ENCODE results near the gene FNTB. TPM values are rescaled to one million over a fixed set of nuclear protein-coding genes. Genes with fewer than 3 reads are reported as not detected.

Gene FNTB
- total and polyA plus RNA-seq, 3 donors from 2014 or later: 43.2 to 68.1 (median 52.5) TPM

GRCh38 chr14:65002586-65003210 is 16.0 kb downstream of the FNTB start:
- H3K4me1 ChIP-seq: no peaks in the 10 kb centered on the region
- no peak overlapping the region for H3K4me3 ChIP-seq
- 84 to 87% methylated on average over 6 of the region's 6 CpGs for WGBS, 2 donors
- no peak for DNase-seq
- H3K27me3 ChIP-seq: no peaks in the 10 kb centered on the region
- H3K27ac ChIP-seq: no peak overlapping the region
- no peaks in the 10 kb centered on the region for H3K36me3 ChIP-seq (ENCODE audit: low read depth, missing control alignments)
- intact Hi-C loops (cut with DNase I; ENCODE audit: low total_unique reads): no loop called here
- H3K9me3 ChIP-seq: no peaks in the 10 kb centered on the region
- TF ChIP-seq POLR2A (IDR thresholded peaks at IDR 0.05) (no peak), CTCF (IDR thresholded peaks at IDR 0.05) (no peak)

DNA sequence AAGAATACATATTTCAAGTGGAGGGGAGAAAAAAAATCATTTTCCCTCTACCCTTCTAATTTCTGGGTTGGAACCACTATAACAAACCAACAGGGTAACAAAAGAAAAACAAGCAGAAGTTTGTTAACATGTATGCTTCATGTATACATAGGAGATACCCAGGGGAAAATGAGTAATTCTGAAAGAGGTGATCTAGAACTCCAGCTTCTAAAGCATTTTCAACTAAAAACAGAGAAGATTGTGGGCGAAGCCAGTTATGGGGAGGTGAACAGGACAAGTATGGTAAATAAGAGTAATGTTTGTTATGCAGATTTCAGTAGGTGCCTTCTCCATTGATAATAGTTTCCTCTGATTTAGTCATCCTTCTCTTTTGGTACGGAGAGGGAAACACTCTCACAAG is 16.7 kb downstream of the FNTB start:
- Histone ChIP-seq H3K27me3 (no peaks in the 10 kb centered on the region), H3K4me3 (no peak overlapping the region), H3K9me3 (no peaks in the 10 kb centered on the region), H3K36me3 (ENCODE audit: low read depth, missing control alignments) (no peaks in the 10 kb centered on the region), H3K4me1 (no peaks in the 10 kb centered on the region), H3K27ac (no peak overlapping the region)
- TF ChIP-seq POLR2A (IDR thresholded peaks at IDR 0.05) (no peak), CTCF (IDR thresholded peaks at IDR 0.05) (no peak)
- 88 to 97% methylated on average over 2 of the region's 2 CpGs for WGBS, 2 donors
- intact Hi-C loops (cut with DNase I; ENCODE audit: low total_unique reads): no loop called here
- DNase-seq: no peak

- WGBS, 2 donors: 93 to 94% methylated on average over 6 of the region's 6 CpGs
- H3K9me3 ChIP-seq: no peaks in the 10 kb centered on the region
Measured at GRCh38 chr14:65006261-65006721, 19.6 kb downstream of the FNTB start.

DNA sequence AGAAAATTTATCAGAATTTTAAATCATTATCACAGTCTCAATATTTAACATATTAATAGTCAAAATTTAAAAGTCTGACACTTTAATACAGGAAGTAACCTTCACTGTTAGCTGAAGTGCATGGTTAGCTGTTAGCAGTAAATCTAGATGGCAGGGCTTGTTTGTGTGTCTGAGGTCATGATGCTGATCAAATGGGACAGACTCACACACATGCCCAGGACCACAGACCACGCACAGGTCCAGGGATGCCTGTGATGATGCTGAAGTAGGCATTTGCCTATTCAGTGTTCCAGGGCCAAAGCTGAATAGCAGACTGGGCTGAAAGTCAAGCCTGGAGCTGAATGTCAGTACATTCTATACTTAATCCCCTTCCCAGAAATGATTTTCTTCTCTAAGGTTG is 20.5 kb downstream of the FNTB start:
- H3K36me3 ChIP-seq (ENCODE audit: low read depth, missing control alignments): no peaks in the 10 kb centered on the region
- H3K4me3 ChIP-seq: no peak overlapping the region
- H3K27ac ChIP-seq: no peak overlapping the region
- intact Hi-C loops (cut with DNase I; ENCODE audit: low total_unique reads): no loop called here
- H3K9me3 ChIP-seq: no peaks in the 10 kb centered on the region
- H3K4me1 ChIP-seq: peaks cover 9% of the 10 kb centered on the region
- TF ChIP-seq POLR2A (IDR thresholded peaks at IDR 0.05): no peak
- TF ChIP-seq CTCF (IDR thresholded peaks at IDR 0.05): no peak
- H3K27me3 ChIP-seq: no peaks in the 10 kb centered on the region
- DNase-seq: no peak
- WGBS, 2 donors: 96 to 100% methylated on average over 1 of the region's 1 CpG

More at GRCh38 chr14:65006261-65006721, 19.6 kb downstream of the FNTB start:
- Histone ChIP-seq H3K27ac (no peak overlapping the region), H3K4me3 (no peak overlapping the region), H3K4me1 (no peaks in the 10 kb centered on the region), H3K27me3 (no peaks in the 10 kb centered on the region), H3K36me3 (ENCODE audit: low read depth, missing control alignments) (no peaks in the 10 kb centered on the region)
- no peak for DNase-seq
- TF ChIP-seq CTCF (IDR thresholded peaks at IDR 0.05): no peak
- TF ChIP-seq POLR2A (IDR thresholded peaks at IDR 0.05): no peak
- intact Hi-C loops (cut with DNase I; ENCODE audit: low total_unique reads): no loop called here
